ENCODE data around the gene UBE3C. TPM values are rescaled to one million over a fixed set of nuclear protein-coding genes. Genes with fewer than 3 reads are reported as not detected.
"Not testable (repeated sequence)": the region's sequence is repeated elsewhere in the genome, so short reads cannot be mapped to it uniquely, and the experiment has no call there.

The UBE3C gene
- total and polyA plus RNA-seq, 2 donors: 41.2 to 119 TPM

GRCh38 chr7:157269341-157270059 lies 130.8 kb downstream of the UBE3C start:
- Histone ChIP-seq H3K27ac (ENCODE audit: low read depth) (no peak overlapping the region), H3K4me3 (ENCODE audit: low read depth, low read length) (no peak overlapping the region), H3K36me3 (ENCODE audit: insufficient read depth) (no peaks in the 10 kb centered on the region), H3K4me1 (ENCODE audit: insufficient read depth) (peaks cover 4% of the 10 kb centered on the region)
- no peak for DNase-seq (ENCODE audit: extremely low spot score)
- WGBS: 72% methylated on average over 16 of the region's 16 CpGs

GRCh38 chr7:157270060-157270444 lies 131.3 kb downstream of the UBE3C start:
- Histone ChIP-seq H3K4me1 (ENCODE audit: insufficient read depth) (peaks cover 4% of the 10 kb centered on the region), H3K4me3 (ENCODE audit: low read depth, low read length) (no peak overlapping the region), H3K36me3 (ENCODE audit: insufficient read depth) (no peaks in the 10 kb centered on the region), H3K27ac (ENCODE audit: low read depth) (no peak overlapping the region)
- no peak for DNase-seq (ENCODE audit: extremely low spot score)
- 91% methylated on average over 3 of the region's 3 CpGs for WGBS

GRCh38 chr7:157271315-157271990 lies 132.7 kb downstream of the UBE3C start:
- H3K27ac ChIP-seq (ENCODE audit: low read depth): peak overlapping the region; percentile 18
- no peaks in the 10 kb centered on the region for H3K36me3 ChIP-seq (ENCODE audit: insufficient read depth)
- WGBS: 86% methylated on average over 15 of the region's 15 CpGs
- no peak for DNase-seq (ENCODE audit: extremely low spot score)
- H3K4me3 ChIP-seq (ENCODE audit: low read depth, low read length): no peak overlapping the region
- H3K4me1 ChIP-seq (ENCODE audit: insufficient read depth): peaks cover 4% of the 10 kb centered on the region

GRCh38 chr7:157271991-157272324 lies 133.2 kb downstream of the UBE3C start:
- 20% methylated on average over 9 of the region's 9 CpGs for WGBS
- H3K36me3 ChIP-seq (ENCODE audit: insufficient read depth): no peaks in the 10 kb centered on the region
- peaks cover 4% of the 10 kb centered on the region for H3K4me1 ChIP-seq (ENCODE audit: insufficient read depth)
- no peak overlapping the region for H3K4me3 ChIP-seq (ENCODE audit: low read depth, low read length)
- H3K27ac ChIP-seq (ENCODE audit: low read depth): no peak overlapping the region
- DNase-seq (ENCODE audit: extremely low spot score): no peak

GRCh38 chr7:157272351-157273207 lies 133.9 kb downstream of the UBE3C start:
- Histone ChIP-seq H3K27ac (ENCODE audit: low read depth) (peak overlapping the region; percentile 83), H3K36me3 (ENCODE audit: insufficient read depth) (no peaks in the 10 kb centered on the region), H3K4me3 (ENCODE audit: low read depth, low read length) (no peak overlapping the region), H3K4me1 (ENCODE audit: insufficient read depth) (peaks cover 4% of the 10 kb centered on the region)
- WGBS: 79% methylated on average over 24 of the region's 24 CpGs
- no peak for DNase-seq (ENCODE audit: extremely low spot score)

GRCh38 chr7:157273208-157274093 lies 134.7 kb downstream of the UBE3C start:
- Histone ChIP-seq H3K4me3 (ENCODE audit: low read depth, low read length) (no peak overlapping the region), H3K27ac (ENCODE audit: low read depth) (no peak overlapping the region), H3K4me1 (ENCODE audit: insufficient read depth) (peaks cover 4% of the 10 kb centered on the region), H3K36me3 (ENCODE audit: insufficient read depth) (no peaks in the 10 kb centered on the region)
- 22% methylated on average over 23 of the region's 23 CpGs for WGBS
- DNase-seq (ENCODE audit: extremely low spot score): no peak

GRCh38 chr7:157274094-157274634 lies 135.4 kb downstream of the UBE3C start:
- WGBS: 82% methylated on average over 10 of the region's 10 CpGs
- H3K4me3 ChIP-seq (ENCODE audit: low read depth, low read length); H3K27ac ChIP-seq (ENCODE audit: low read depth); H3K36me3 ChIP-seq (ENCODE audit: insufficient read depth); H3K4me1 ChIP-seq (ENCODE audit: insufficient read depth); DNase-seq (ENCODE audit: extremely low spot score): not testable (repeated sequence)

- no peak overlapping the region for H3K4me3 ChIP-seq (ENCODE audit: low read depth, low read length)
- no peaks in the 10 kb centered on the region for H3K36me3 ChIP-seq (ENCODE audit: insufficient read depth)
- no peak overlapping the region for H3K27ac ChIP-seq (ENCODE audit: low read depth)
- peaks cover 4% of the 10 kb centered on the region for H3K4me1 ChIP-seq (ENCODE audit: insufficient read depth)
- WGBS: 84% methylated on average over 12 of the region's 12 CpGs
- DNase-seq (ENCODE audit: extremely low spot score): no peak
Measured at GRCh38 chr7:157274991-157275427, 136.3 kb downstream of the UBE3C start.

- 82% methylated on average over 14 of the region's 14 CpGs for WGBS
- no peaks in the 10 kb centered on the region for H3K36me3 ChIP-seq (ENCODE audit: insufficient read depth)
- no peak overlapping the region for H3K4me3 ChIP-seq (ENCODE audit: low read depth, low read length)
- no peak overlapping the region for H3K27ac ChIP-seq (ENCODE audit: low read depth)
- no peak for DNase-seq (ENCODE audit: extremely low spot score)
- H3K4me1 ChIP-seq (ENCODE audit: insufficient read depth): peaks cover 4% of the 10 kb centered on the region
Measured at GRCh38 chr7:157276091-157276561, 137.4 kb downstream of the UBE3C start.

GRCh38 chr7:157276731-157277562 lies 138.2 kb downstream of the UBE3C start:
- DNase-seq (ENCODE audit: extremely low spot score): no peak
- H3K36me3 ChIP-seq (ENCODE audit: insufficient read depth): no peaks in the 10 kb centered on the region
- peaks cover 4% of the 10 kb centered on the region for H3K4me1 ChIP-seq (ENCODE audit: insufficient read depth)
- no peak overlapping the region for H3K4me3 ChIP-seq (ENCODE audit: low read depth, low read length)
- WGBS: 42% methylated on average over 21 of the region's 21 CpGs
- H3K27ac ChIP-seq (ENCODE audit: low read depth): no peak overlapping the region

- not testable (repeated sequence) for DNase-seq (ENCODE audit: extremely low spot score); H3K4me1 ChIP-seq (ENCODE audit: insufficient read depth); H3K4me3 ChIP-seq (ENCODE audit: low read depth, low read length); H3K27ac ChIP-seq (ENCODE audit: low read depth); H3K36me3 ChIP-seq (ENCODE audit: insufficient read depth)
- WGBS: 89% methylated on average over 12 of the region's 12 CpGs
Measured at GRCh38 chr7:157277568-157277967, 138.8 kb downstream of the UBE3C start.

- WGBS: 89% methylated on average over 11 of the region's 11 CpGs
- no peaks in the 10 kb centered on the region for H3K36me3 ChIP-seq (ENCODE audit: insufficient read depth)
Measured at GRCh38 chr7:157278167-157278790, 139.6 kb downstream of the UBE3C start.

More at GRCh38 chr7:157278167-157278790, 139.6 kb downstream of the UBE3C start:
- Histone ChIP-seq H3K27ac (ENCODE audit: low read depth) (no peak overlapping the region), H3K4me1 (ENCODE audit: insufficient read depth) (peaks cover 1% of the 10 kb centered on the region), H3K4me3 (ENCODE audit: low read depth, low read length) (no peak overlapping the region)
- DNase-seq (ENCODE audit: extremely low spot score): no peak

All from urinary bladder (tissue), 4 donors.